HEK293 (cell line): ENCODE measurements around the gene FBXW11.

Source experiments
- CTCF ChIA-PET: fragments of 350-600 bp; formaldehyde crosslinking; extraction: SDS; loops from one replicate; lab custom pipeline; 2021; ENCODE audit warnings: antibody characterized with exemption; lab: Yijun Ruan, JAX
- POLR2A ChIA-PET: fragments of 300-600 bp; formaldehyde crosslinking; extraction: SDS; loops from one replicate; lab custom pipeline; 2020; ENCODE audit warnings: antibody characterized with exemption, inconsistent platforms; lab: Yijun Ruan, JAX
- H3K27ac ChIP-seq: fragments of 200-500 bp; sonication (Bioruptor generic); 2 replicates; pipeline ENCODE4 v1.5.1; 2014; ENCODE audit warnings: low read depth, low read length, control low read depth, inconsistent platforms; ENCODE audit errors: extremely low read depth
- H3K36me3 ChIP-seq, 2 experiments: fragments of 200-500 bp in 1 of 2; sonication (Bioruptor generic) in 1 of 2; 1 replicate in 1 of 2; 2 replicates in 1 of 2; pipeline ENCODE4 v1.5.1; 2014 to 2017; ENCODE audit warnings: inconsistent platforms in 2 of 2, low read length in 2 of 2; ENCODE audit not compliant: control insufficient read depth in 2 of 2, insufficient read depth in 1 of 2
- H3K4me1 ChIP-seq: fragments of 200-500 bp; sonication (Bioruptor generic); 2 replicates; pipeline ENCODE4 v1.5.1; 2014; ENCODE audit warnings: mild to moderate bottlenecking, low read length, inconsistent platforms; ENCODE audit not compliant: control insufficient read depth, insufficient read depth
- H3K4me3 ChIP-seq: 2 replicates; pipeline ENCODE4 v1.5.1; 2011; ENCODE audit warnings: low read depth, mild to moderate bottlenecking, control low read depth, low read length, moderate library complexity
- H3K9me3 ChIP-seq: fragments of 200-500 bp; sonication (Bioruptor generic); 2 replicates; pipeline ENCODE4 v1.5.1; 2014; ENCODE audit warnings: low read depth, low read length, inconsistent platforms; ENCODE audit not compliant: control insufficient read depth, insufficient read depth
- HOXA7 ChIP-seq: sonication (generic); formaldehyde crosslinking; IDR thresholded peaks from 2 replicates; pipeline ENCODE4 v1.8.1; 2022; ENCODE audit warnings: missing genetic modification reagents, borderline replicate concordance
- KLF10 ChIP-seq: fragments of 450-650 bp; IDR thresholded peaks from 2 replicates; pipeline ENCODE4 v1.5.1; 2018; ENCODE audit warnings: missing biosample characterization, mild to moderate bottlenecking, missing genetic modification characterization
- KLF7 ChIP-seq: fragments of 450-650 bp; formaldehyde crosslinking; IDR thresholded peaks from 2 replicates; pipeline ENCODE4 v1.5.1; 2016; ENCODE audit warnings: missing biosample characterization, missing genetic modification characterization, borderline replicate concordance
- KLF9 ChIP-seq: fragments of 450-650 bp; formaldehyde crosslinking; IDR thresholded peaks from 2 replicates; pipeline ENCODE4 v1.5.1; 2016; ENCODE audit warnings: missing biosample characterization, missing genetic modification characterization, low read depth
- MZF1 ChIP-seq: fragments of 450-650 bp; formaldehyde crosslinking; IDR thresholded peaks from 2 replicates; pipeline ENCODE4 v1.5.1; 2017; ENCODE audit warnings: missing biosample characterization, missing genetic modification characterization, borderline replicate concordance
- OSR2 ChIP-seq: fragments of 450-650 bp; formaldehyde crosslinking; IDR thresholded peaks from 2 replicates; pipeline ENCODE4 v1.5.1; 2016; ENCODE audit warnings: missing biosample characterization, missing genetic modification characterization
- RBAK ChIP-seq: fragments of 450-650 bp; formaldehyde crosslinking; IDR thresholded peaks from 2 replicates; pipeline ENCODE4 v1.5.1; 2016; ENCODE audit warnings: missing biosample characterization, missing genetic modification characterization
- SCRT2 ChIP-seq: fragments of 450-650 bp; formaldehyde crosslinking; IDR thresholded peaks from 2 replicates; pipeline ENCODE4 v1.5.1; 2016; ENCODE audit warnings: missing biosample characterization, missing genetic modification characterization
- SETDB1 ChIP-seq: IDR thresholded peaks from one replicate; pipeline ENCODE4 v1.6.1; 2017; ENCODE audit warnings: mild to moderate bottlenecking, low read length, moderate library complexity, mixed read lengths; ENCODE audit not compliant: insufficient read length
- ZBTB1 ChIP-seq: fragments of 450-650 bp; formaldehyde crosslinking; IDR thresholded peaks from 2 replicates; pipeline ENCODE4 v1.5.1; 2016; ENCODE audit warnings: missing biosample characterization, missing genetic modification characterization
- ZBTB20 ChIP-seq: fragments of 450-650 bp; formaldehyde crosslinking; IDR thresholded peaks from 2 replicates; pipeline ENCODE4 v1.5.1; 2016; ENCODE audit warnings: missing biosample characterization, missing genetic modification characterization
- ZFP3 ChIP-seq: fragments of 450-650 bp; formaldehyde crosslinking; IDR thresholded peaks from 2 replicates; pipeline ENCODE4 v1.5.1; 2016; ENCODE audit warnings: low read depth, missing biosample characterization, missing genetic modification characterization
- ZFP37 ChIP-seq: fragments of 450-650 bp; formaldehyde crosslinking; IDR thresholded peaks from 2 replicates; pipeline ENCODE4 v1.5.1; 2016; ENCODE audit warnings: missing biosample characterization, missing genetic modification characterization
- ZIC2 ChIP-seq: fragments of 450-650 bp; formaldehyde crosslinking; IDR thresholded peaks from 2 replicates; pipeline ENCODE4 v1.5.1; 2016; ENCODE audit warnings: missing biosample characterization, missing genetic modification characterization
- ZNF112 ChIP-seq: fragments of 450-650 bp; formaldehyde crosslinking; IDR thresholded peaks from 2 replicates; pipeline ENCODE4 v1.5.0; 2017; ENCODE audit warnings: missing biosample characterization, missing genetic modification characterization
- ZNF155 ChIP-seq: fragments of 450-650 bp; formaldehyde crosslinking; IDR thresholded peaks from 2 replicates; pipeline ENCODE4 v1.5.1; 2016; ENCODE audit warnings: missing biosample characterization, missing genetic modification characterization
- ZNF169 ChIP-seq: fragments of 450-650 bp; formaldehyde crosslinking; IDR thresholded peaks from 2 replicates; pipeline ENCODE4 v1.5.1; 2016; ENCODE audit warnings: missing biosample characterization, missing genetic modification characterization
- ZNF2 ChIP-seq: fragments of 450-650 bp; formaldehyde crosslinking; IDR thresholded peaks from 2 replicates; pipeline ENCODE4 v1.5.1; 2016; ENCODE audit warnings: missing biosample characterization, missing genetic modification characterization
- ZNF223 ChIP-seq: fragments of 450-650 bp; formaldehyde crosslinking; IDR thresholded peaks from 2 replicates; pipeline ENCODE4 v1.5.1; 2016; ENCODE audit warnings: missing biosample characterization, missing genetic modification characterization
- ZNF416 ChIP-seq: fragments of 450-650 bp; formaldehyde crosslinking; IDR thresholded peaks from 2 replicates; pipeline ENCODE4 v1.5.1; 2016; ENCODE audit warnings: missing biosample characterization, missing genetic modification characterization
- ZNF529 ChIP-seq: fragments of 450-650 bp; formaldehyde crosslinking; IDR thresholded peaks from 2 replicates; pipeline ENCODE4 v1.5.1; 2017; ENCODE audit warnings: missing genetic modification characterization, missing biosample characterization; ENCODE audit not compliant: insufficient replicate concordance
- ZNF530 ChIP-seq: fragments of 450-650 bp; formaldehyde crosslinking; IDR thresholded peaks from 2 replicates; pipeline ENCODE4 v1.5.1; 2016; ENCODE audit warnings: low read depth, missing biosample characterization, missing genetic modification characterization
- ZNF610 ChIP-seq: fragments of 450-650 bp; formaldehyde crosslinking; IDR thresholded peaks from 2 replicates; pipeline ENCODE4 v1.5.1; 2016; ENCODE audit warnings: missing biosample characterization, missing genetic modification characterization, borderline replicate concordance
- ZNF654 ChIP-seq: fragments of 450-650 bp; formaldehyde crosslinking; IDR thresholded peaks from 2 replicates; pipeline ENCODE4 v1.5.1; 2016; ENCODE audit warnings: low read depth, missing biosample characterization, missing genetic modification characterization
- ZNF660 ChIP-seq: fragments of 450-650 bp; IDR thresholded peaks from 2 replicates; pipeline ENCODE4 v1.5.1; 2018; ENCODE audit warnings: missing biosample characterization, mild to moderate bottlenecking, missing genetic modification characterization
- ZNF704 ChIP-seq: fragments of 450-650 bp; formaldehyde crosslinking; IDR thresholded peaks from 2 replicates; pipeline ENCODE4 v1.5.1; 2016; ENCODE audit warnings: missing biosample characterization, missing genetic modification characterization
- ZNF76 ChIP-seq: fragments of 450-650 bp; formaldehyde crosslinking; IDR thresholded peaks from 2 replicates; pipeline ENCODE4; 2016; ENCODE audit warnings: low read depth, missing biosample characterization, missing genetic modification characterization, borderline replicate concordance
- ZSCAN18 ChIP-seq: fragments of 450-650 bp; formaldehyde crosslinking; IDR thresholded peaks from 2 replicates; pipeline ENCODE4 v1.5.1; 2016; ENCODE audit warnings: missing biosample characterization, missing genetic modification characterization
- TF ChIP-seq, protein P1 (sequence below): fragments of 450-650 bp; formaldehyde crosslinking; IDR thresholded peaks from 2 replicates; pipeline ENCODE4 v1.5.1; 2017; ENCODE audit warnings: missing biosample characterization, mild to moderate bottlenecking, missing genetic modification characterization, moderate library complexity

FBXW11 gene

DNA sequence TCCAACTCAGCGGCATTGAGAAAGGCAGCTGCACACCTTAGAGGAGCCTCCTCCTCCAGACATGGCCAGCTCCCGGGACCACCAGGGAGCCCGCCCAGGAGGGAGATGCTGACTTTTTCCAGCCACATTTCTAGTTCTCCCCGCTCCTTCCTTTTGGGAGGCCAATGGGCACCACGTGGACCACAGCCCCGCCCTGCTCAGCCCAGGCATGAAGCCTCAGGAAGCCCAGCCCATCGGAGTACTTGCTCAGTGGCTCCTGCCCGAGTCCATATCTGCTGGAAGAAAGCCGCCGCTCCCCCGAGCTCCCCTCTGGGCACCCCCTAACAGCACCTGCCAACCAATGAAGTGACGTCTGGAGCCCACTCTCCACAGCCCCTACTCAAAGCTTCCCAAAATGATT is 168.4 kb downstream of the FBXW11 start (continued):
- no peak for TF ChIP-seq KLF10 (tag by site-specific recombination)
- TF ChIP-seq ZBTB20 (tag by site-specific recombination) = no peak

DNA sequence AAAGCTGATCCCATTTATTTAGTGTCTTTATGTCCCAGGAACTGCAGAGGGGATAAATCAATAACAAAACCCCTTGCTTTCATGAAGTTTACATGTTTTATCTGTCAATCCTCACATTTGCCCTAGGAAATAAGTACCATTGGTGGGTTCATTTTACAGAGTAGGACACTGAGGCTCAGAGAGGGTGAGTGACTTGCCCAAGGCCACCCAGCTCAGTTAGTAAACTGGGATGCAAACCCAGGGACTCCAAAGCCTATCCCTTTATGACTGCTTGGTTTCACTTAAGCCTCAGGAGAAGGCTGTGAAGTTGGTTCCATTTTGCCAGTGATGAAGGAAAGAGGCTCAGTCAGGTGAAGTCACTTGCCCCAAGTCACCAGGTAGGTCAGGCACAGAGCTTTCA is 168.9 kb downstream of the FBXW11 start:
- ChIA-PET CTCF (interaction anchor here (1.0 kb wide), 1 partner anchor 208 kb away, joined by 4 read pairs; no protein-coding TSS in a partner anchor), POLR2A (no interaction called here)
- H3K9me3 ChIP-seq = no peaks in the 10 kb centered on the region

GRCh38 chr5:171835066-171835465 is 171.4 kb downstream of the FBXW11 start:
- no peaks in the 10 kb centered on the region for H3K36me3 ChIP-seq
- POLR2A ChIA-PET = interaction anchor here (0.6 kb wide), 1 partner anchor 40 kb away, joined by 3 read pairs; no protein-coding TSS in a partner anchor
- CTCF ChIA-PET = no interaction called here

More for the DNA sequence above, 168.9 kb downstream of the FBXW11 start:
- H3K4me1 ChIP-seq = no peaks in the 10 kb centered on the region
- no peak overlapping the region for H3K4me3 ChIP-seq
- H3K27ac ChIP-seq = no peak overlapping the region
- TF ChIP-seq SCRT2 = no peak
- H3K36me3 ChIP-seq = no peaks in the 10 kb centered on the region

DNA sequence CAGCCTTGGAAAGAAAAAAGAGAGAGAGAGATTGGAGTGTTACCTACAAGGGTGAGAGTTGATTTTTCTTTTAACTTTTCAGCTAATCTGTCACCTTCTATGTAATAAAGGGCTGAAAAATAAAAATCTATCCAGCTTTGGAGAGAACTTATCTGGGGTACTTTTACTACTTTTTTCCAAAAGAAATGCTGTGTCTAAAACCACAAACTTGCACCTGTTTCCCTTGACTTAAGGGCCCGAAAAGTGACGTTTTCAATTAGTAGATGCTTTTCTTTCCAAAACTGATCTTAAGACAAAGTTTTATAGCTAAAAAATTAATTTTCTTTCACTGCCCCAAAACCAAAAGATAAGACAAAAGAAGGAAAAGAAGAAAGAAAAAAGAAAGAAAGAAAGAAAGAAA is 172.0 kb downstream of the FBXW11 start:
- Histone ChIP-seq H3K36me3 (no peaks in the 10 kb centered on the region), H3K9me3 (no peaks in the 10 kb centered on the region), H3K4me3 (no peak overlapping the region), H3K4me1 (no peaks in the 10 kb centered on the region), H3K27ac (no peak overlapping the region)
- ChIA-PET POLR2A (no interaction called here), CTCF (interaction anchor here (0.6 kb wide), 1 partner anchor 402 kb away, joined by 4 read pairs; no protein-coding TSS in a partner anchor)
- TF ChIP-seq ZBTB20 (tag by site-specific recombination) (no peak), ZNF610 (tag by site-specific recombination) (no peak), MZF1 (tag by site-specific recombination) (no peak), SCRT2 (no peak), KLF9 (tag by site-specific recombination) (no peak), SETDB1 (no peak), ZNF169 (tag by site-specific recombination) (no peak), ZIC2 (tag by site-specific recombination) (no peak), HOXA7 (CRISPR knock-in tag) (no peak), ZNF704 (no peak), ZNF660 (tag by site-specific recombination) (no peak), ZFP37 (tag by site-specific recombination) (no peak), ZNF155 (tag by site-specific recombination) (no peak), OSR2 (tag by site-specific recombination) (no peak)
- TF ChIP-seq, protein P1, sequence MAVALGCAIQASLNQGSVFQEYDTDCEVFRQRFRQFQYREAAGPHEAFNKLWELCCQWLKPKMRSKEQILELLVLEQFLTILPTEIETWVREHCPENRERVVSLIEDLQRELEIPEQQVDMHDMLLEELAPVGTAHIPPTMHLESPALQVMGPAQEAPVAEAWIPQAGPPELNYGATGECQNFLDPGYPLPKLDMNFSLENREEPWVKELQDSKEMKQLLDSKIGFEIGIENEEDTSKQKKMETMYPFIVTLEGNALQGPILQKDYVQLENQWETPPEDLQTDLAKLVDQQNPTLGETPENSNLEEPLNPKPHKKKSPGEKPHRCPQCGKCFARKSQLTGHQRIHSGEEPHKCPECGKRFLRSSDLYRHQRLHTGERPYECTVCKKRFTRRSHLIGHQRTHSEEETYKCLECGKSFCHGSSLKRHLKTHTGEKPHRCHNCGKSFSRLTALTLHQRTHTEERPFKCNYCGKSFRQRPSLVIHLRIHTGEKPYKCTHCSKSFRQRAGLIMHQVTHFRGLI (tag by site-specific recombination) = no peak

More at GRCh38 chr5:171835066-171835465, 171.4 kb downstream of the FBXW11 start:
- TF ChIP-seq, protein P1 (tag by site-specific recombination) = no peak
- TF ChIP-seq ZNF76 = no peak
- no peak for TF ChIP-seq ZNF654
- no peak for TF ChIP-seq KLF7
- TF ChIP-seq ZNF416 (tag by site-specific recombination) = no peak
- no peak for TF ChIP-seq ZBTB1
- no peak for TF ChIP-seq ZNF112
- TF ChIP-seq ZNF610 (tag by site-specific recombination) = no peak
- TF ChIP-seq ZFP3 (tag by site-specific recombination) = no peak
- TF ChIP-seq ZNF529 (tag by site-specific recombination) = no peak
- TF ChIP-seq ZNF223 (tag by site-specific recombination) = no peak
- no peak for TF ChIP-seq RBAK (tag by site-specific recombination)
- TF ChIP-seq ZNF530 = no peak
- no peak for TF ChIP-seq ZSCAN18 (tag by site-specific recombination)
- no peak for TF ChIP-seq ZNF2
- Histone ChIP-seq H3K9me3 (no peaks in the 10 kb centered on the region), H3K27ac (no peak overlapping the region), H3K4me1 (no peaks in the 10 kb centered on the region), H3K4me3 (no peak overlapping the region)
